Esophagus muscularis mucosa (tissue), 4 donors: Measurements from ENCODE around the gene RAD51AP1. TPM values are rescaled to one million over a fixed set of nuclear protein-coding genes. Genes with fewer than 3 reads are reported as not detected.
A peak's percentile ranks its signal among the peaks of the same experiment; 100 is the strongest.

Source experiments
- DNase-seq: peaks from one replicate; pipeline ENCODE4 v3.0.0-alpha.2; 2017; ENCODE audit errors: extremely low spot score
- H3K27ac ChIP-seq, 4 donors: fragments of 200-600 bp; sonication (generic); replicated peaks in 1 of 4; 1 replicate in 3 of 4; 2 replicates in 1 of 4; pipeline ENCODE4 v1.5.1; 2016 to 2019; ENCODE audit warnings: mild to moderate bottlenecking in 1 of 4
- H3K27me3 ChIP-seq, 4 donors: fragments of 200-600 bp; sonication (generic); one replicate each; pipeline versions ENCODE4 v1.5.1 to v1.6.0; 2016 to 2019
- H3K36me3 ChIP-seq, 4 donors: fragments of 200-600 bp; sonication (generic); one replicate each; pipeline ENCODE4 v1.5.1; 2016 to 2019
- H3K4me1 ChIP-seq, 4 donors: fragments of 200-600 bp; sonication (generic); one replicate each; pipeline ENCODE4 v1.5.1; 2016 to 2019
- H3K4me3 ChIP-seq, 4 donors: fragments of 200-600 bp; sonication (generic); 1 replicate in 2 of 4; 2 replicates in 2 of 4; pipeline ENCODE4 v1.5.1; 2016 to 2019; ENCODE audit warnings: mild to moderate bottlenecking in 4 of 4, moderate library complexity in 1 of 4
- H3K9me3 ChIP-seq, 4 donors: fragments of 200-600 bp; sonication (generic); 1 replicate in 3 of 4; 2 replicates in 1 of 4; pipeline ENCODE4 v1.5.1; 2016 to 2019
- EP300 ChIP-seq: sonication (generic); formaldehyde crosslinking; IDR thresholded peaks from one replicate; pipeline ENCODE4 v1.6.1; 2017; ENCODE audit warnings: antibody characterized with exemption
- POLR2A ChIP-seq: fragments of 450-650 bp; IDR thresholded peaks from one replicate; pipeline ENCODE4 v1.6.1; 2017; ENCODE audit warnings: antibody characterized with exemption, moderate library complexity, mild to moderate bottlenecking, low read depth
- POLR2AphosphoS5 ChIP-seq, 2 donors: sonication (generic); formaldehyde crosslinking; IDR thresholded peaks; one replicate each; pipeline ENCODE4 v1.6.1; 2017; ENCODE audit warnings: antibody characterized with exemption in 2 of 2
- WGBS: methylation state at CpG from one replicate; pipeline ENCODE4 v1.1.5; 2018; 5-methylcytosine and 5-hydroxymethylcytosine counted together
- intact Hi-C: fragments of 100-400 bp; cut with DNase I; formaldehyde crosslinking; loops from one replicate; pipeline ENCODE4 v1.15.1; 2023
- total RNA-seq, 4 donors: library from RNA; depleted of rRNA; stranded (reverse); fragments of >200 nt; gene quantifications; one replicate each; pipeline versions ENCODE4 v1.1.0 to v1.2.1, GENCODE V29; 2016
- TF ChIP-seq, protein P1 (sequence below), 3 experiments: fragments of 200-600 bp in 2 of 3; fragments of 450-650 bp in 1 of 3; sonication (generic) in 2 of 3; IDR thresholded peaks; one replicate each; pipeline ENCODE4 v1.5.1; 2017 to 2019; ENCODE audit warnings: antibody characterized with exemption in 3 of 3, mild to moderate bottlenecking in 2 of 3, moderate library complexity in 1 of 3

Gene RAD51AP1
- total RNA-seq, 4 donors from 2014 or later: 0.58 to 1.4 (median 0.75) TPM

DNA sequence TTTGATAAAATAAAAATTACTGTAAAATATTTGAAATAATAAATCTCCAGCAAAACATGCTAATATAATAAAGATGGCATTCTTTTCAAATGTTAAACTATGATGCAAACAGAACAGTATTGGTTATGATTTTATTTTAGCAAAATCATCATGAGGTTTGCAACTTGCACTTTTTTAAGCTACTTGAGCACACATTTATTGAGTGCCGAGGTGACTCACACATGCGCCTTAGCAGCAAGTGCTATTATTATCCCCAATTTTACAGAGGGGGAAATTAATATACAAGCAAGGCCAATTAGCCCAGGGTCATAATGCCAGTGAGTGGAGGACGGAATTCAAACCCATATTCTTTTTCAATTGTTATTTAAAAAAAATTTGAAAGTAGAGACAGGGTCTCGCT is 30.6 kb downstream of the RAD51AP1 start:
- Histone ChIP-seq H3K4me1 (no peaks in the 10 kb centered on the region), H3K36me3 (no peaks in the 10 kb centered on the region), H3K27ac (no peak overlapping the region), H3K9me3 (no peaks in the 10 kb centered on the region), H3K27me3 (peaks cover 0 to 11% (median 0%) of the 10 kb centered on the region in 4 donors), H3K4me3 (no peak overlapping the region)
- peak; percentile 17 for DNase-seq
- intact Hi-C loops: no loop called here
- TF ChIP-seq POLR2A (no peak), POLR2AphosphoS5 (IDR thresholded peaks at IDR 0.05) (no peak), EP300 (no peak)
- TF ChIP-seq, protein P1, sequence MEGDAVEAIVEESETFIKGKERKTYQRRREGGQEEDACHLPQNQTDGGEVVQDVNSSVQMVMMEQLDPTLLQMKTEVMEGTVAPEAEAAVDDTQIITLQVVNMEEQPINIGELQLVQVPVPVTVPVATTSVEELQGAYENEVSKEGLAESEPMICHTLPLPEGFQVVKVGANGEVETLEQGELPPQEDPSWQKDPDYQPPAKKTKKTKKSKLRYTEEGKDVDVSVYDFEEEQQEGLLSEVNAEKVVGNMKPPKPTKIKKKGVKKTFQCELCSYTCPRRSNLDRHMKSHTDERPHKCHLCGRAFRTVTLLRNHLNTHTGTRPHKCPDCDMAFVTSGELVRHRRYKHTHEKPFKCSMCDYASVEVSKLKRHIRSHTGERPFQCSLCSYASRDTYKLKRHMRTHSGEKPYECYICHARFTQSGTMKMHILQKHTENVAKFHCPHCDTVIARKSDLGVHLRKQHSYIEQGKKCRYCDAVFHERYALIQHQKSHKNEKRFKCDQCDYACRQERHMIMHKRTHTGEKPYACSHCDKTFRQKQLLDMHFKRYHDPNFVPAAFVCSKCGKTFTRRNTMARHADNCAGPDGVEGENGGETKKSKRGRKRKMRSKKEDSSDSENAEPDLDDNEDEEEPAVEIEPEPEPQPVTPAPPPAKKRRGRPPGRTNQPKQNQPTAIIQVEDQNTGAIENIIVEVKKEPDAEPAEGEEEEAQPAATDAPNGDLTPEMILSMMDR (IDR thresholded peaks at IDR 0.05): no peak
- 89% methylated on average over 4 of the region's 4 CpGs for WGBS

DNA sequence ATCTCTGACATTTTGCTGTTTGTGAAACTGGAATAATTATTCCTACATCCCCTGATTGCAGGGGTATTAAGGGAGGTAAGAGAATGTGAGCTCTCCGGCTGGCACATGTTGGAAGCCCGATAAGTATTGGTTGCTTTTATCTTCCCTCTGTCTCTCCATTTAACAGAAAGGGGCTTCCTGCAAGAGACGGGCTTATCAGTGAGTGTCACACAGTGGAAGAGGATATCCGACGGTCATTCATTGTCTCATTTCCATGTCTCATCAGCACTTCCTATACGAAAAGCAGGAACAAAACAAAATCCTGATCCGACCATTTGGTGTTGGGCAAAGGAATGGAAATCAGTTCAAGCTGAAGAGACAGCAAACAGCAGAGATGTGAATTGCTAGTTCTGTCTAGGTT is 34.0 kb downstream of the RAD51AP1 start:
- TF ChIP-seq EP300 (no peak), POLR2A (no peak), POLR2AphosphoS5 (IDR thresholded peaks at IDR 0.05) (no peak)
- TF ChIP-seq, protein P1 (IDR thresholded peaks at IDR 0.05): no peak

DNA sequence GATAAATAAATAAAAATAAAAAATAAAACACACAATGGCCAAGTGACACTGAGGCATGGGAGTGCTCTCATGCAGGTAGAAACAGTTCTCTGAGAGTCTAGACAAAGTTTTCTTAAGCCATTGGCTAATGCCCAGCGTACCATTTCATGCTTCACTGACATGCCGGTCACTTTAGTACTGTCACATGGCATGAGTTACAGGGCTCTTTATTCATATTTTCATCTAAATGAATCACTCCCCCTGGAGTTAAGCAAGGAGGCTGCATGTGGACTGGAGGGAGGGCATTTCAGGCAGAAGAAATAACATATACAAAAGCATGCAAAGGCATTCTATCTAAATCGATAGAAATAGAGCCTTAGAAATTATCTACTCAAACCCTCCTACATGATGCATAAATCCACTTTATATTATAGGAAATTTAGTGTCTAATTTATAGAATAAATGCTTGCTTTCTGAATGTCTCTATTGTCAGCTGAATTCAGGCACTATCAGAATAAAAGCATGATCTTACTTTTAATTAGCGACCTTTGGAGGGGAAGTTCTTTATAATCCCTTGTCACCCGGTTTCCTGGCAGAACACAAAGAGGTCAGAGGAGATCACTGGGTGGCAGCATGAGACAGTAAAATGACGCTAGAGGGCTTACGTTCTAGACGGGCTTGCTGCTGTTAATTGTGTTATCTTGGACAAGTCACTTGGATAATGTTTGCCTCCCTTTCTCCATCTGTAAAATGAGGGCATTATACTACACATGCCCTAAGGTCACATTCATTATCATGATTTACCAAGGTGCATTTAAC is 40.8 kb downstream of the RAD51AP1 start:
- Histone ChIP-seq H3K4me1 (no peaks in the 10 kb centered on the region), H3K9me3 (no peaks in the 10 kb centered on the region), H3K27ac (no peak overlapping the region), H3K4me3 (no peak overlapping the region), H3K36me3 (no peaks in the 10 kb centered on the region), H3K27me3 (no peaks in the 10 kb centered on the region)
- 32% methylated on average over 8 of the region's 8 CpGs for WGBS
- no peak for TF ChIP-seq EP300
- intact Hi-C loops: no loop called here
- peak; percentile 60 for DNase-seq

More for the DNA sequence above, 34.0 kb downstream of the RAD51AP1 start:
- DNase-seq: no peak
- WGBS: 81% methylated on average over 7 of the region's 7 CpGs
- intact Hi-C loops: no loop called here
- Histone ChIP-seq H3K9me3 (no peaks in the 10 kb centered on the region), H3K27me3 (no peaks in the 10 kb centered on the region), H3K4me3 (no peak overlapping the region), H3K36me3 (no peaks in the 10 kb centered on the region), H3K27ac (no peak overlapping the region), H3K4me1 (no peaks in the 10 kb centered on the region)

DNA sequence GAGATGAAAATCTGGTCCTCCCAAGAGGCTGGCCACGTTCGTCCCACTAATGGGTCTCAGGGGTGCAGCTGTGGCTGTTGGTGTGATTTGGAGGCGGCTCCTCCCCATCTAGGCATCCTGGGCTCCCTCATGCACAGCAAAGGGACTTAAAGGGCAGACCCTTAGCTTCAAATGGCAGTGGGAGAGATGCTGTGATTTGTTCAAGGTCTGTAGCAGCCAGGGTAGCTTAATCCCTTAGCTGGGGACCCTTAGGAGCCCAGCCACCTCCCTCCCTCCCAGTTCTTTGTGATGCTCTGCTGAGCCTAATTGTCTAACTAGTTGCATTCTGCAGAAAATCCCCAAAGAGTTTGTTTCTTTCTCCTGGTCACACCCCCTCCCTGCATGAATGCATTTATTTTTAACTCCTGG is 41.6 kb downstream of the RAD51AP1 start:
- H3K27me3 ChIP-seq: no peaks in the 10 kb centered on the region
- no peaks in the 10 kb centered on the region for H3K36me3 ChIP-seq
- H3K27ac ChIP-seq: no peak overlapping the region
- TF ChIP-seq EP300 (no peak), POLR2AphosphoS5 (IDR thresholded peaks at IDR 0.05) (no peak), POLR2A (no peak)
- TF ChIP-seq, protein P1 (IDR thresholded peaks at IDR 0.05): no peak
- no peaks in the 10 kb centered on the region for H3K9me3 ChIP-seq
- intact Hi-C loops: no loop called here
- peak; percentile 75 for DNase-seq
- H3K4me3 ChIP-seq: no peak overlapping the region
- no CpG with 5 or more reads among the region's 3 CpGs for WGBS
- no peaks in the 10 kb centered on the region for H3K4me1 ChIP-seq

DNA sequence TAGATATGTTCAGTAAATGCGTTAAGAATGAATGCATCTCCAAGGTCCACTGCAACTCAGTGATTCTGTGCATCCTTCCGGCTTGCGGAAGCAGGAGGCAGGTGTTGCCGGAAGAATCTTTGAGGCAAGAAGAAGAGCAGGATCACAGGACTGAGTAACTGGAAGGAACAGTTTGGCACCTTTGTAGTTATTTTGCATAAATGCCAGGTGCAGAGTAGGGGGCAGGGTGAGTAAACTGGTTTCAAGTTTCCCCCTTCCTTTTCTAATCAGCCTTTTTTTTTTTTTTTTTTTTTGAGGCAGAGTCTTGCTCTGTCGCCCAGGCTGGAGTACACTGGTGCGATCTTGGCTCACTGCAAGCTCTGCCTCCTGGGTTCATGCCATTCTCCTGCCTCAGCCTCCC is 45.6 kb downstream of the RAD51AP1 start:
- H3K4me1 ChIP-seq: no peaks in the 10 kb centered on the region
- 88% methylated on average over 6 of the region's 6 CpGs for WGBS
- H3K9me3 ChIP-seq: no peaks in the 10 kb centered on the region
- H3K4me3 ChIP-seq: no peak overlapping the region
- TF ChIP-seq POLR2AphosphoS5 (IDR thresholded peaks at IDR 0.05) (no peak), POLR2A (no peak), EP300 (no peak)
- TF ChIP-seq, protein P1 (IDR thresholded peaks at IDR 0.05): no peak
- intact Hi-C loops: no loop called here
- H3K27me3 ChIP-seq: peaks cover 0 to 18% (median 0%) of the 10 kb centered on the region in 4 donors
- no peak overlapping the region for H3K27ac ChIP-seq
- no peaks in the 10 kb centered on the region for H3K36me3 ChIP-seq
- peak; percentile 68 for DNase-seq
